Thyroid gland (tissue), 4 donors: ENCODE data around the gene PLSCR2. TPM values are rescaled to one million over a fixed set of nuclear protein-coding genes. Genes with fewer than 3 reads are reported as not detected.

Source experiments
- DNase-seq, 2 donors: peaks; one replicate each; pipeline ENCODE4 v3.0.0-alpha.2; 2019
- H3K27ac ChIP-seq, 3 donors: fragments of 200-600 bp; sonication (generic); 1 replicate in 2 of 3; 2 replicates in 1 of 3; pipeline ENCODE4 v1.5.1; 2016 to 2019; ENCODE audit warnings: mild to moderate bottlenecking in 1 of 3, moderate library complexity in 1 of 3
- H3K27me3 ChIP-seq: fragments of 200-600 bp; sonication (generic); one replicate; pipeline ENCODE4 v1.5.1; 2019
- H3K36me3 ChIP-seq, 2 donors: fragments of 200-600 bp; sonication (generic); one replicate each; pipeline ENCODE4 v1.5.1; 2016 to 2019
- H3K4me1 ChIP-seq, 2 donors: fragments of 200-600 bp; sonication (generic); one replicate each; pipeline ENCODE4 v1.5.1; 2017 to 2019
- H3K4me3 ChIP-seq, 3 donors: fragments of 200-600 bp; sonication (generic); replicated peaks in 1 of 3; 1 replicate in 2 of 3; 2 replicates in 1 of 3; pipeline ENCODE4 v1.5.1; 2016; ENCODE audit warnings: mild to moderate bottlenecking in 1 of 3
- H3K9me3 ChIP-seq: fragments of 200-600 bp; sonication (generic); one replicate; pipeline ENCODE4 v1.5.1; 2017
- POLR2A ChIP-seq, 2 donors: fragments of 450-650 bp; IDR thresholded peaks; one replicate each; pipeline ENCODE4 v1.6.1; 2017; ENCODE audit warnings: antibody characterized with exemption in 2 of 2, mild to moderate bottlenecking in 2 of 2, moderate library complexity in 1 of 2
- WGBS, 2 donors: methylation state at CpG; one replicate each; pipeline ENCODE4 v1.1.5; 2017; 5-methylcytosine and 5-hydroxymethylcytosine counted together
- intact Hi-C: fragments of 100-400 bp; cut with DNase I; formaldehyde crosslinking; loops from one replicate; pipeline ENCODE4 v1.15.1; 2023
- total RNA-seq, 4 donors: library from RNA; depleted of rRNA; stranded (reverse); fragments of >200 nt; gene quantifications; one replicate each; pipeline ENCODE4 v1.2.3, GENCODE V29; 2016
- TF ChIP-seq, protein P1 (sequence below), 6 experiments: fragments of 200-600 bp in 3 of 6; fragments of 450-650 bp in 3 of 6; sonication (generic) in 3 of 6; IDR thresholded peaks; one replicate each; pipeline ENCODE4 v1.5.1; 2016 to 2019; ENCODE audit warnings: antibody characterized with exemption in 6 of 6, mild to moderate bottlenecking in 2 of 6, inconsistent platforms in 1 of 6, moderate library complexity in 1 of 6

Gene PLSCR2, protein sequence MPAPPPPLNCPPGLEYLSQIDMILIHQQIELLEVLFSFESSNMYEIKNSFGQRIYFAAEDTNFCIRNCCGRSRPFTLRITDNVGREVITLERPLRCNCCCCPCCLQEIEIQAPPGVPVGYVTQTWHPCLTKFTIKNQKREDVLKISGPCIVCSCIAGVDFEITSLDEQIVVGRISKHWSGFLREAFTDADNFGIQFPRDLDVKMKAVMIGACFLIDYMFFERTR
- total RNA-seq, result not detected

GRCh38 chr3:146469150-146470017, at the start of gene PLSCR2:
Gene PLSCR2 (minus strand): TSS chr3:146469561. CDS start chr3:146459904, 9,657 bp downstream.
- Histone ChIP-seq H3K27me3 (no peaks in the 10 kb centered on the region), H3K9me3 (no peaks in the 10 kb centered on the region), H3K36me3 (no peaks in the 10 kb centered on the region), H3K27ac (peak within 1 kb of the TSS; percentile 70 to 79 (median 75)), H3K4me3 (peak within 1 kb of the TSS; percentile 33 to 66 (median 60)), H3K4me1 (peaks cover 0 to 5% of the 10 kb centered on the region in 2 donors)
- peak; percentile 82 to 88 for DNase-seq
- intact Hi-C loops, result no loop called here
- TF ChIP-seq, protein P1, sequence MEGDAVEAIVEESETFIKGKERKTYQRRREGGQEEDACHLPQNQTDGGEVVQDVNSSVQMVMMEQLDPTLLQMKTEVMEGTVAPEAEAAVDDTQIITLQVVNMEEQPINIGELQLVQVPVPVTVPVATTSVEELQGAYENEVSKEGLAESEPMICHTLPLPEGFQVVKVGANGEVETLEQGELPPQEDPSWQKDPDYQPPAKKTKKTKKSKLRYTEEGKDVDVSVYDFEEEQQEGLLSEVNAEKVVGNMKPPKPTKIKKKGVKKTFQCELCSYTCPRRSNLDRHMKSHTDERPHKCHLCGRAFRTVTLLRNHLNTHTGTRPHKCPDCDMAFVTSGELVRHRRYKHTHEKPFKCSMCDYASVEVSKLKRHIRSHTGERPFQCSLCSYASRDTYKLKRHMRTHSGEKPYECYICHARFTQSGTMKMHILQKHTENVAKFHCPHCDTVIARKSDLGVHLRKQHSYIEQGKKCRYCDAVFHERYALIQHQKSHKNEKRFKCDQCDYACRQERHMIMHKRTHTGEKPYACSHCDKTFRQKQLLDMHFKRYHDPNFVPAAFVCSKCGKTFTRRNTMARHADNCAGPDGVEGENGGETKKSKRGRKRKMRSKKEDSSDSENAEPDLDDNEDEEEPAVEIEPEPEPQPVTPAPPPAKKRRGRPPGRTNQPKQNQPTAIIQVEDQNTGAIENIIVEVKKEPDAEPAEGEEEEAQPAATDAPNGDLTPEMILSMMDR (IDR thresholded peaks at IDR 0.05), result no peak
- peak in 1 of 2 donors; percentile 87 for TF ChIP-seq POLR2A (IDR thresholded peaks at IDR 0.05)
- 5 to 8% methylated on average over 24 to 34 of the region's 51 CpGs for WGBS, 2 donors

DNA sequence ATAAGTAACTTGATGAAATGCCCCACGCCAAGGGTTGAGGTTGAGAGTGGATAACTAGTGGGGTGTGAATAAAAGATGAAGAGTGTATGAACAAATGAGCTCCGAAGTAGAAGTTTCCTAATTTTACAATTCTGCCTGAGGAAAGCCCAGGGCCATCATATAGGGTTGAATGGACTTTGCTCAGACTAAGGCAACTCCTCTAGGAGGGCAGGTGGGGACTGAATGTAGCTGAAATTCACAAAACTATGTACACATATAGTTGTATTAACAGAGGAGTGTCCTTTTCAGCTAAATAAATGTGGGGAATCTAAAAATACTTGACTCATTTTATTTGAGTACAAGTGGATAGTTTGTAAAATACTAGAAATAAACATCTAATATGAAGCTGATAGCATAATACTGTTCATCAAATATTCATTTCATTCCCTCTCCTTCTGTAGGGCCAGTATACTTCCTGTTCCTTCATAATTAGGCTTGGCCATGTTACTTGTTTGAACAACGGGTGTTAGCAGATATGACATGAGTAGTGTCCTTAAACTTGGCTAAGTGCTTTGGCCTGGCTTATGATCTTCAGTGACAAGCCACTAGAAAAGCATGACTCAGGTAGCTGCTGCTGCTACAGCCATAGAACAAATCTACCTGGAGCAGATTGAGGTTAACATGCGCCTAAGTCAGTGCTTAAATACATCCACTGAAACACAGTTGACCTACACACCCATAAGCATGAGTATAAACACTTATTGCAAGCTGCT, 48.5 kb upstream of the PLSCR2 start:
- Histone ChIP-seq H3K4me3 (no peak overlapping the region), H3K4me1 (no peaks in the 10 kb centered on the region), H3K9me3 (no peaks in the 10 kb centered on the region), H3K27me3 (no peaks in the 10 kb centered on the region), H3K27ac (no peak overlapping the region), H3K36me3 (peaks cover 0 to 6% of the 10 kb centered on the region in 2 donors)
- WGBS, 2 donors, result 70 to 83% methylated on average over 4 of the region's 4 CpGs
- intact Hi-C loops, result no loop called here
- no peak for TF ChIP-seq POLR2A (IDR thresholded peaks at IDR 0.05)
- TF ChIP-seq, protein P1 (IDR thresholded peaks at IDR 0.05), result no peak
- DNase-seq, result no peak

GRCh38 chr3:146513386-146514051, 44.2 kb upstream of the PLSCR2 start:
- no peak for DNase-seq
- H3K4me3 ChIP-seq, result no peak overlapping the region
- H3K4me1 ChIP-seq, result no peaks in the 10 kb centered on the region
- intact Hi-C loops, result no loop called here
- WGBS, 2 donors, result 97% methylated on average over 2 of the region's 2 CpGs
- no peaks in the 10 kb centered on the region for H3K27me3 ChIP-seq
- H3K27ac ChIP-seq, result no peak overlapping the region
- TF ChIP-seq, protein P1 (IDR thresholded peaks at IDR 0.05), result no peak
- no peak for TF ChIP-seq POLR2A (IDR thresholded peaks at IDR 0.05)
- no peaks in the 10 kb centered on the region for H3K9me3 ChIP-seq
- H3K36me3 ChIP-seq, result peaks cover 0 to 6% of the 10 kb centered on the region in 2 donors

GRCh38 chr3:146511402-146512134, 42.2 kb upstream of the PLSCR2 start:
- no peaks in the 10 kb centered on the region for H3K9me3 ChIP-seq
- no peaks in the 10 kb centered on the region for H3K27me3 ChIP-seq
- no peak overlapping the region for H3K4me3 ChIP-seq
- WGBS, 2 donors, result 74 to 77% methylated on average over 3 of the region's 3 CpGs
- intact Hi-C loops, result no loop called here
- no peaks in the 10 kb centered on the region for H3K4me1 ChIP-seq
- H3K27ac ChIP-seq, result no peak overlapping the region
- H3K36me3 ChIP-seq, result peaks cover 0 to 2% of the 10 kb centered on the region in 2 donors
- TF ChIP-seq POLR2A (IDR thresholded peaks at IDR 0.05), result no peak
- TF ChIP-seq, protein P1 (IDR thresholded peaks at IDR 0.05), result no peak
- no peak for DNase-seq
